Measurements from ENCODE around the gene C2orf76. TPM values are rescaled to one million over a fixed set of nuclear protein-coding genes. Genes with fewer than 3 reads are reported as not detected.

C2orf76 gene
- total and polyA plus RNA-seq, 2 experiments from 2014 or later = 3.0 to 26.2 TPM

- H3F3A ChIP-seq (ENCODE audit: insufficient read depth) = no peaks in the 10 kb centered on the region
- H3K9ac ChIP-seq = no peak overlapping the region
- H4K20me1 ChIP-seq (ENCODE audit: insufficient read depth) = no peaks in the 10 kb centered on the region
- peaks cover 16% of the 10 kb centered on the region for H3K79me2 ChIP-seq (ENCODE audit: insufficient read depth)
- TF ChIP-seq EZH2 (IDR thresholded peaks at IDR 0.05; ENCODE audit: insufficient read depth, poor library complexity, severe bottlenecking) = no peak
- H3K9me3 ChIP-seq (ENCODE audit: low read depth) = no peaks in the 10 kb centered on the region
- H2AFZ ChIP-seq = no peak overlapping the region
- H3K9me2 ChIP-seq (ENCODE audit: insufficient read depth) = no peaks in the 10 kb centered on the region
- no peaks in the 10 kb centered on the region for H3K4me1 ChIP-seq (ENCODE audit: insufficient read depth)
- H3K27ac ChIP-seq = no peak overlapping the region
- no peak overlapping the region for H3K4me2 ChIP-seq (ENCODE audit: unreplicated experiment)
- no peak overlapping the region for H3K4me3 ChIP-seq
- DNase-seq = no peak
- peaks cover 9% of the 10 kb centered on the region; the same call in 1 of the 2 replicates for H3K36me3 ChIP-seq (ENCODE audit: low read depth)
- H3K27me3 ChIP-seq (replicated peaks; ENCODE audit: insufficient read depth) = no peaks in the 10 kb centered on the region
- 88 to 94% methylated on average over 6 of the region's 6 CpGs for WGBS, 2 experiments (ENCODE audit: low coverage in 1 of 2, low lambda C conversion rate in 2 of 2, missing lambda C conversion rate in 2 of 2)
- in situ Hi-C loops (cut with MboI) = no loop called here
These were observed 4.5 kb upstream of the C2orf76 start for GRCh38 chr2:119371111-119371510.

GRCh38 chr2:119369845-119370244 lies 3.2 kb upstream of the C2orf76 start:
- Histone ChIP-seq H3K27ac (no peak overlapping the region), H3K4me3 (no peak overlapping the region), H3K4me1 (ENCODE audit: insufficient read depth) (peaks cover 8% of the 10 kb centered on the region), H3K79me2 (ENCODE audit: insufficient read depth) (peaks cover 29% of the 10 kb centered on the region), H4K20me1 (ENCODE audit: insufficient read depth) (no peaks in the 10 kb centered on the region), H3K9me3 (ENCODE audit: low read depth) (no peaks in the 10 kb centered on the region), H3K27me3 (replicated peaks; ENCODE audit: insufficient read depth) (no peaks in the 10 kb centered on the region), H3K9ac (no peak overlapping the region), H3K36me3 (ENCODE audit: low read depth) (peaks cover 9% of the 10 kb centered on the region; the same call in 1 of the 2 replicates), H3K4me2 (ENCODE audit: unreplicated experiment) (no peak overlapping the region), H2AFZ (no peak overlapping the region), H3K9me2 (ENCODE audit: insufficient read depth) (no peaks in the 10 kb centered on the region), H3F3A (ENCODE audit: insufficient read depth) (no peaks in the 10 kb centered on the region)
- TF ChIP-seq EZH2 (IDR thresholded peaks at IDR 0.05; ENCODE audit: insufficient read depth, poor library complexity, severe bottlenecking) (no peak), EZH2phosphoT487 (IDR thresholded peaks at IDR 0.05; ENCODE audit: insufficient read depth, low read depth) (no peak)
- in situ Hi-C loops (cut with MboI) = no loop called here
- DNase-seq = no peak
- 87 to 88% methylated on average over 6 of the region's 6 CpGs for WGBS, 2 experiments (ENCODE audit: low coverage in 1 of 2, low lambda C conversion rate in 2 of 2, missing lambda C conversion rate in 2 of 2)

GRCh38 chr2:119367472-119368099 lies 952 bp upstream of the C2orf76 start:
- H3K4me1 ChIP-seq (ENCODE audit: insufficient read depth) = peaks cover 8% of the 10 kb centered on the region
- no peaks in the 10 kb centered on the region for H4K20me1 ChIP-seq (ENCODE audit: insufficient read depth)
- peaks cover 5% of the 10 kb centered on the region; the same call in 1 of the 2 replicates for H3K36me3 ChIP-seq (ENCODE audit: low read depth)
- in situ Hi-C loops (cut with MboI) = no loop called here
- H3K9me2 ChIP-seq (ENCODE audit: insufficient read depth) = no peaks in the 10 kb centered on the region
- H2AFZ ChIP-seq = peak overlapping the region; percentile 97
- H3K27me3 ChIP-seq (replicated peaks; ENCODE audit: insufficient read depth) = no peaks in the 10 kb centered on the region
- DNase-seq = peak; percentile 49
- H3F3A ChIP-seq (ENCODE audit: insufficient read depth) = no peaks in the 10 kb centered on the region
- H3K79me2 ChIP-seq (ENCODE audit: insufficient read depth) = peaks cover 36% of the 10 kb centered on the region
- no peak overlapping the region for H3K27ac ChIP-seq
- peak overlapping the region; percentile 88 for H3K4me2 ChIP-seq (ENCODE audit: unreplicated experiment)
- 4 to 6% methylated on average over 25 of the region's 32 CpGs for WGBS, 2 experiments (ENCODE audit: low coverage in 1 of 2, low lambda C conversion rate in 2 of 2, missing lambda C conversion rate in 2 of 2)
- H3K4me3 ChIP-seq = peak overlapping the region; percentile 90
- peak overlapping the region; percentile 75 for H3K9ac ChIP-seq
- TF ChIP-seq EZH2phosphoT487 (IDR thresholded peaks at IDR 0.05; ENCODE audit: insufficient read depth, low read depth) (no peak), EZH2 (IDR thresholded peaks at IDR 0.05; ENCODE audit: insufficient read depth, poor library complexity, severe bottlenecking) (no peak)
- no peaks in the 10 kb centered on the region for H3K9me3 ChIP-seq (ENCODE audit: low read depth)

GRCh38 chr2:119366161-119366648 lies 429 bp downstream of the C2orf76 start:
- peaks cover 36% of the 10 kb centered on the region for H3K79me2 ChIP-seq (ENCODE audit: insufficient read depth)
- H3K9ac ChIP-seq = peak overlapping the region; percentile 80
- peak overlapping the region; percentile 93 for H3K4me2 ChIP-seq (ENCODE audit: unreplicated experiment)
- WGBS, 2 experiments (ENCODE audit: low coverage in 1 of 2, low lambda C conversion rate in 2 of 2, missing lambda C conversion rate in 2 of 2) = 0 to 1% methylated on average over 17 of the region's 17 CpGs
- peaks cover 8% of the 10 kb centered on the region for H3K4me1 ChIP-seq (ENCODE audit: insufficient read depth)
- in situ Hi-C loops (cut with MboI) = no loop called here
- H3K9me2 ChIP-seq (ENCODE audit: insufficient read depth) = no peaks in the 10 kb centered on the region
- H3K27ac ChIP-seq = peak overlapping the region; percentile 29; the same call in 1 of the 2 replicates
- H3K9me3 ChIP-seq (ENCODE audit: low read depth) = no peaks in the 10 kb centered on the region
- TF ChIP-seq EZH2phosphoT487 (IDR thresholded peaks at IDR 0.05; ENCODE audit: insufficient read depth, low read depth) (no peak), EZH2 (IDR thresholded peaks at IDR 0.05; ENCODE audit: insufficient read depth, poor library complexity, severe bottlenecking) (no peak)
- peak; percentile 63 for DNase-seq
- H3K27me3 ChIP-seq (replicated peaks; ENCODE audit: insufficient read depth) = no peaks in the 10 kb centered on the region
- no peaks in the 10 kb centered on the region for H3F3A ChIP-seq (ENCODE audit: insufficient read depth)
- H4K20me1 ChIP-seq (ENCODE audit: insufficient read depth) = no peaks in the 10 kb centered on the region
- H2AFZ ChIP-seq = peak overlapping the region; percentile 97
- H3K36me3 ChIP-seq (ENCODE audit: low read depth) = no peaks in the 10 kb centered on the region
- peak overlapping the region; percentile 90 for H3K4me3 ChIP-seq
